Activated CD8-positive, alpha-beta memory T cell treated with anti-CD3 and anti-CD28 coated beads for 24 hours (primary cell): ENCODE measurements around the gene DSPP.

Source experiments
- DNase-seq: peaks from one replicate; pipeline ENCODE4 v3.0.0-alpha.2; 2020

DSPP gene

GRCh38 chr4:87632469-87632868, 24.1 kb downstream of the DSPP start:
- no peak for DNase-seq

GRCh38 chr4:87633243-87633642, 24.9 kb downstream of the DSPP start:
- DNase-seq: no peak

GRCh38 chr4:87644286-87644685, 36.0 kb downstream of the DSPP start:
- DNase-seq: no peak

- no peak for DNase-seq
These were observed 41.7 kb downstream of the DSPP start, which contains the start of gene DMP1 for GRCh38 chr4:87649980-87650379. DMP1 (plus strand) TSS chr4:87650280; CDS start chr4:87656493, 6,213 bp downstream.

GRCh38 chr4:87650938-87651337, 42.6 kb downstream of the DSPP start:
- no peak for DNase-seq

GRCh38 chr4:87651941-87652340, 43.6 kb downstream of the DSPP start:
- no peak for DNase-seq

GRCh38 chr4:87654487-87655044, 46.2 kb downstream of the DSPP start:
- no peak for DNase-seq

GRCh38 chr4:87657525-87657924, 49.2 kb downstream of the DSPP start:
- DNase-seq: no peak

GRCh38 chr4:87659247-87659931, 51.1 kb downstream of the DSPP start:
- DNase-seq: no peak

GRCh38 chr4:87662871-87663270, 54.5 kb downstream of the DSPP start:
- no peak for DNase-seq
